ENCODE results near the gene POU2F1. TPM values are rescaled to one million over a fixed set of nuclear protein-coding genes. Genes with fewer than 3 reads are reported as not detected.
A peak's percentile ranks its signal among the peaks of the same experiment; 100 is the strongest.

Gene POU2F1
- total RNA-seq, 1 experiment from 2014 or later: 29.6 TPM

DNA sequence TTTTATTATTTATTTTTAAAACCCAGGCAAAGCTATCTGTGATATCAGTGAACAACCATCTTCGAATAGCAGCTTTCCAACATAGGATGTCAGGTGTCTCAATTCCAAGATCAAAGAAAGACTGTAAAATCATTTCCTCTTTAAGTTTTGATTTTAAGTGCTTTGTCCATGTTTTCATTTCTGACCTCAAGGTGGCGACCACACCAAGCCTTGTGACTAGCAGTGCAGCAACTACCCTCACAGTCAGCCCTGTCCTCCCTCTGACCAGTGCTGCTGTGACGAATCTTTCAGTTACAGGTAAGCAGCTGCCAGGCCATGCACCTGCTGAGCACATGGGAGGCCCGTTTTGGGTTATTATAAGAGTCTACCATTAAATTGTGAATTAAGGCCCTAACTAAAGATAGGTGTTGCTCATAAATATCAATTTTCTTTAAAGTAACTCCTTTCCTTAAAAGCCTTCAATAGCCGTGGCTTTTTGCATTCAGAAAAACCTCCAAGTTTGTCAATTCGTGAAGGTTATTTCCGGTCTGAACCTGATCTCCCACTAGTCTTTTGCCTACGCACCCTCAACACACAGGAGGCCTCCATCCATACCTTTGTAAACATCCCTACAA, 180.7 kb downstream of the POU2F1 start:
- CTCF ChIA-PET: interaction anchor here (1.1 to 1.2 kb wide), 2 partner anchors 59 to 139 kb away, joined by 3 read pairs; no protein-coding TSS in a partner anchor
- DNase-seq: peak; percentile 67 to 68
- POLR2A ChIA-PET: no interaction called here
- no TSS peak for BruUV-seq (replicated peaks)
- no peak overlapping the region for H3K27ac Mint-ChIP-seq (ENCODE audit: unreplicated experiment)
- H3K9me3 ChIP-seq: no peaks in the 10 kb centered on the region
- no peaks in the 10 kb centered on the region for H3K4me1 ChIP-seq
- no peaks in the 10 kb centered on the region for H3K27me3 ChIP-seq (replicated peaks; ENCODE audit: control insufficient read depth, insufficient read depth, low read length)
- intact Hi-C loops (cut with micrococcal nuclease; ENCODE audit: unreplicated experiment): no loop called here
- no peaks in the 10 kb centered on the region for H3K9me3 Mint-ChIP-seq (ENCODE audit: unreplicated experiment)
- H3K4me3 ChIP-seq (ENCODE audit: low read depth, low read length): no peak overlapping the region
- H3K36me3 ChIP-seq (ENCODE audit: control insufficient read depth, insufficient read depth, low read length): peaks cover 1% of the 10 kb centered on the region; the same call in 1 of the 2 replicates
- peaks cover 42% of the 10 kb centered on the region for H3K36me3 Mint-ChIP-seq (ENCODE audit: insufficient read depth, unreplicated experiment)
- no peak overlapping the region for H3K4me3 Mint-ChIP-seq (ENCODE audit: unreplicated experiment)
- H3K27me3 Mint-ChIP-seq (ENCODE audit: insufficient read depth, unreplicated experiment): no peaks in the 10 kb centered on the region
- TF ChIP-seq, protein P1, sequence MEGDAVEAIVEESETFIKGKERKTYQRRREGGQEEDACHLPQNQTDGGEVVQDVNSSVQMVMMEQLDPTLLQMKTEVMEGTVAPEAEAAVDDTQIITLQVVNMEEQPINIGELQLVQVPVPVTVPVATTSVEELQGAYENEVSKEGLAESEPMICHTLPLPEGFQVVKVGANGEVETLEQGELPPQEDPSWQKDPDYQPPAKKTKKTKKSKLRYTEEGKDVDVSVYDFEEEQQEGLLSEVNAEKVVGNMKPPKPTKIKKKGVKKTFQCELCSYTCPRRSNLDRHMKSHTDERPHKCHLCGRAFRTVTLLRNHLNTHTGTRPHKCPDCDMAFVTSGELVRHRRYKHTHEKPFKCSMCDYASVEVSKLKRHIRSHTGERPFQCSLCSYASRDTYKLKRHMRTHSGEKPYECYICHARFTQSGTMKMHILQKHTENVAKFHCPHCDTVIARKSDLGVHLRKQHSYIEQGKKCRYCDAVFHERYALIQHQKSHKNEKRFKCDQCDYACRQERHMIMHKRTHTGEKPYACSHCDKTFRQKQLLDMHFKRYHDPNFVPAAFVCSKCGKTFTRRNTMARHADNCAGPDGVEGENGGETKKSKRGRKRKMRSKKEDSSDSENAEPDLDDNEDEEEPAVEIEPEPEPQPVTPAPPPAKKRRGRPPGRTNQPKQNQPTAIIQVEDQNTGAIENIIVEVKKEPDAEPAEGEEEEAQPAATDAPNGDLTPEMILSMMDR (IDR thresholded peaks at IDR 0.05; ENCODE audit: insufficient read depth in 1 of 2, low read depth in 1 of 2, low read length in 1 of 2, severe bottlenecking in 1 of 2, unreplicated experiment in 1 of 2): peak; percentile 67 to 70
- no peaks in the 10 kb centered on the region for H3K4me1 Mint-ChIP-seq (ENCODE audit: low read depth, unreplicated experiment)

DNA sequence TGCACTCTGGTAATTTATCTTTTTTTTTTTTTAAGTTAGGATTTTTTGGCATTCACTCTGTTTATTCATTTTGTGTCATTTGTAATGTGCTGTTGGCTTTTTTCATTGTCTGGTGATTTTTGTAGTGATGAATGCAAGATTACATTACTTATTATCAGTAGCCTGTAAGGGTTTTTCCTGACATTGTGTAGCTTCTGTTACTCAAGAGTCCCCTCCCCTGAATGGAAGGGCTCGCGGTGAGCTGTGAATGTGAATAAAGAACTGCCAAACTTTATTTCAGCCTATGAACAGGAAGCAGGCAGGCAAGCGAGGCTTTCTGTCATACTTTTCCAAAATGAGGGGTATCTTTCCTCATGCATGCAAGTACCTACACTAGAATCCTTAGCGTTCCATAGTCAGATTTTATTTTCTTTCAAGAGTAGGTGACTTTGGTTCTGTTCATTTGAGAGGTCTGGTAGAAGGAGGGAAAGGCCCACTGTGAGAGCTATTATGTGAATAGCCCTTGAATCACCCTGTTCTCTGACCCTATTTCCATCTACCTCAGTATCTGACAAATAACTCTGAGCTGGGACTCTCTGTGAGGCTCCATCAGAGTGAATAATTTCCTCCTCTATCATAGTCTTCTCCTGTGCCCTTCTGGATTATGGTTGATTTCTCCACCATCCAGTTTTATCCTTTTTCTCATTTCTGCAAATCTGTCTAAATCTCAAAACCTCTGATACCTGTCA, 183.6 kb downstream of the POU2F1 start:
- CTCF ChIA-PET: no interaction called here

GRCh38 chr1:167404908-167405307, 184.2 kb downstream of the POU2F1 start:
- Histone ChIP-seq H3K36me3 (ENCODE audit: control insufficient read depth, insufficient read depth, low read length) (no peaks in the 10 kb centered on the region), H3K9me3 (no peaks in the 10 kb centered on the region), H3K4me1 (no peaks in the 10 kb centered on the region), H3K27me3 (replicated peaks; ENCODE audit: control insufficient read depth, insufficient read depth, low read length) (no peaks in the 10 kb centered on the region), H3K4me3 (ENCODE audit: low read depth, low read length) (no peak overlapping the region)
- TF ChIP-seq, protein P1 (IDR thresholded peaks at IDR 0.05; ENCODE audit: insufficient read depth in 1 of 2, low read depth in 1 of 2, low read length in 1 of 2, severe bottlenecking in 1 of 2, unreplicated experiment in 1 of 2): no peak
- H3K27me3 Mint-ChIP-seq (ENCODE audit: insufficient read depth, unreplicated experiment): no peaks in the 10 kb centered on the region
- CTCF ChIA-PET: no interaction called here
- no peak overlapping the region for H3K4me3 Mint-ChIP-seq (ENCODE audit: unreplicated experiment)
- POLR2A ChIA-PET: no interaction called here
- H3K9me3 Mint-ChIP-seq (ENCODE audit: unreplicated experiment): no peaks in the 10 kb centered on the region
- DNase-seq: no peak
- no peaks in the 10 kb centered on the region for H3K4me1 Mint-ChIP-seq (ENCODE audit: low read depth, unreplicated experiment)
- BruUV-seq (replicated peaks): no TSS peak
- H3K27ac Mint-ChIP-seq (ENCODE audit: unreplicated experiment): no peak overlapping the region
- peaks cover 33% of the 10 kb centered on the region for H3K36me3 Mint-ChIP-seq (ENCODE audit: insufficient read depth, unreplicated experiment)
- intact Hi-C loops (cut with micrococcal nuclease; ENCODE audit: unreplicated experiment): loop anchor here (2.0 kb wide), 1 partner anchor 128 kb away; no protein-coding TSS in a partner anchor

More for the DNA sequence above, 183.6 kb downstream of the POU2F1 start:
- Histone ChIP-seq H3K27me3 (replicated peaks; ENCODE audit: control insufficient read depth, insufficient read depth, low read length) (no peaks in the 10 kb centered on the region), H3K9me3 (no peaks in the 10 kb centered on the region), H3K36me3 (ENCODE audit: control insufficient read depth, insufficient read depth, low read length) (no peaks in the 10 kb centered on the region), H3K4me3 (ENCODE audit: low read depth, low read length) (no peak overlapping the region), H3K4me1 (no peaks in the 10 kb centered on the region)
- no peak overlapping the region for H3K27ac Mint-ChIP-seq (ENCODE audit: unreplicated experiment)
- TF ChIP-seq, protein P1 (IDR thresholded peaks at IDR 0.05; ENCODE audit: insufficient read depth in 1 of 2, low read depth in 1 of 2, low read length in 1 of 2, severe bottlenecking in 1 of 2, unreplicated experiment in 1 of 2): no peak
- no TSS peak for BruUV-seq (replicated peaks)
- no peak overlapping the region for H3K4me3 Mint-ChIP-seq (ENCODE audit: unreplicated experiment)
- DNase-seq: no peak
- no peaks in the 10 kb centered on the region for H3K9me3 Mint-ChIP-seq (ENCODE audit: unreplicated experiment)
- H3K4me1 Mint-ChIP-seq (ENCODE audit: low read depth, unreplicated experiment): no peaks in the 10 kb centered on the region
- POLR2A ChIA-PET: no interaction called here
- intact Hi-C loops (cut with micrococcal nuclease; ENCODE audit: unreplicated experiment): loop anchor here (2.0 kb wide), 1 partner anchor 128 kb away; no protein-coding TSS in a partner anchor
- H3K36me3 Mint-ChIP-seq (ENCODE audit: insufficient read depth, unreplicated experiment): peaks cover 33% of the 10 kb centered on the region
- H3K27me3 Mint-ChIP-seq (ENCODE audit: insufficient read depth, unreplicated experiment): no peaks in the 10 kb centered on the region

Measured in Caco-2 (cell line).